Tibial nerve (tissue), 3 donors: Measurements from ENCODE around the gene ZNF322.
"Not testable (repeated sequence)": the region's sequence is repeated elsewhere in the genome, so short reads cannot be mapped to it uniquely, and the experiment has no call there.

Source experiments
- CTCF ChIP-seq, 5 experiments: fragments of 200-600 bp in 3 of 5; fragments of 450-650 bp in 2 of 5; sonication (generic) in 3 of 5; IDR thresholded peaks; one replicate each; pipeline ENCODE4 v1.5.1; 2016 to 2019; ENCODE audit warnings: antibody characterized with exemption in 5 of 5, mild to moderate bottlenecking in 3 of 5, moderate library complexity in 2 of 5
- POLR2A ChIP-seq, 2 donors: fragments of 450-650 bp; IDR thresholded peaks; one replicate each; pipeline ENCODE4 v1.6.1; 2017; ENCODE audit warnings: antibody characterized with exemption in 2 of 2, mild to moderate bottlenecking in 2 of 2, moderate library complexity in 2 of 2

GRCh38 chr6:26682435-26683042 is 23.0 kb upstream of the ZNF322 start:
- TF ChIP-seq CTCF, POLR2A (IDR thresholded peaks at IDR 0.05): not testable (repeated sequence)
